Gastrocnemius medialis (tissue), 4 donors: ENCODE data around the gene MGMT.

Experiments used
- POLR2A ChIP-seq, 2 donors: fragments of 450-650 bp; IDR thresholded peaks; one replicate each; pipeline ENCODE4 v1.6.1; 2017; ENCODE audit warnings: antibody characterized with exemption in 2 of 2, mild to moderate bottlenecking in 2 of 2, moderate library complexity in 2 of 2
- TF ChIP-seq, protein P1 (sequence below), 5 experiments: fragments of 450-650 bp in 3 of 5; fragments of 200-600 bp in 2 of 5; sonication (generic) in 2 of 5; IDR thresholded peaks in 4 of 5; conservative IDR thresholded peaks in 1 of 5; 1 replicate in 4 of 5; 2 replicates in 1 of 5; pipeline ENCODE4 v1.5.1; 2016 to 2019; ENCODE audit warnings: antibody characterized with exemption in 5 of 5, mild to moderate bottlenecking in 3 of 5, moderate library complexity in 3 of 5

GRCh38 chr10:129438024-129438423 is 29.0 kb upstream of the MGMT start:
- TF ChIP-seq, protein P1, sequence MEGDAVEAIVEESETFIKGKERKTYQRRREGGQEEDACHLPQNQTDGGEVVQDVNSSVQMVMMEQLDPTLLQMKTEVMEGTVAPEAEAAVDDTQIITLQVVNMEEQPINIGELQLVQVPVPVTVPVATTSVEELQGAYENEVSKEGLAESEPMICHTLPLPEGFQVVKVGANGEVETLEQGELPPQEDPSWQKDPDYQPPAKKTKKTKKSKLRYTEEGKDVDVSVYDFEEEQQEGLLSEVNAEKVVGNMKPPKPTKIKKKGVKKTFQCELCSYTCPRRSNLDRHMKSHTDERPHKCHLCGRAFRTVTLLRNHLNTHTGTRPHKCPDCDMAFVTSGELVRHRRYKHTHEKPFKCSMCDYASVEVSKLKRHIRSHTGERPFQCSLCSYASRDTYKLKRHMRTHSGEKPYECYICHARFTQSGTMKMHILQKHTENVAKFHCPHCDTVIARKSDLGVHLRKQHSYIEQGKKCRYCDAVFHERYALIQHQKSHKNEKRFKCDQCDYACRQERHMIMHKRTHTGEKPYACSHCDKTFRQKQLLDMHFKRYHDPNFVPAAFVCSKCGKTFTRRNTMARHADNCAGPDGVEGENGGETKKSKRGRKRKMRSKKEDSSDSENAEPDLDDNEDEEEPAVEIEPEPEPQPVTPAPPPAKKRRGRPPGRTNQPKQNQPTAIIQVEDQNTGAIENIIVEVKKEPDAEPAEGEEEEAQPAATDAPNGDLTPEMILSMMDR (IDR thresholded peaks at IDR 0.05 in 4 of 5, conservative IDR thresholded peaks at IDR 0.05 in 1 of 5) = no peak
- TF ChIP-seq POLR2A (IDR thresholded peaks at IDR 0.05) = no peak
